GM21786 (cell line): ENCODE data around the gene BOLA2B.

ENCODE experiments used
- ATAC-seq: cut with Tn5 transposase; IDR thresholded peaks from one replicate; pipeline ENCODE4 v1.9.1; 2021; ENCODE audit not compliant: unreplicated experiment

BOLA2B gene

GRCh38 chr16:30145657-30146056 lies 47.8 kb downstream of the BOLA2B start:
- no peak for ATAC-seq

GRCh38 chr16:30144917-30145316 lies 48.5 kb downstream of the BOLA2B start:
- no peak for ATAC-seq

GRCh38 chr16:30144017-30144416 lies 49.4 kb downstream of the BOLA2B start:
- ATAC-seq, result no peak

- ATAC-seq, result no peak
Observed at GRCh38 chr16:30143347-30143702, 50.1 kb downstream of the BOLA2B start.
